Measurements from ENCODE around the gene CEACAM16. TPM values are rescaled to one million over a fixed set of nuclear protein-coding genes. Genes with fewer than 3 reads are reported as not detected.
"Not testable (repeated sequence)": the region's sequence is repeated elsewhere in the genome, so short reads cannot be mapped to it uniquely, and the experiment has no call there.

CEACAM16 gene
- polyA plus RNA-seq, 1 donor (not counting 4 experiments of a cell fraction or from before 2014, with no cell fraction given), result not detected

DNA sequence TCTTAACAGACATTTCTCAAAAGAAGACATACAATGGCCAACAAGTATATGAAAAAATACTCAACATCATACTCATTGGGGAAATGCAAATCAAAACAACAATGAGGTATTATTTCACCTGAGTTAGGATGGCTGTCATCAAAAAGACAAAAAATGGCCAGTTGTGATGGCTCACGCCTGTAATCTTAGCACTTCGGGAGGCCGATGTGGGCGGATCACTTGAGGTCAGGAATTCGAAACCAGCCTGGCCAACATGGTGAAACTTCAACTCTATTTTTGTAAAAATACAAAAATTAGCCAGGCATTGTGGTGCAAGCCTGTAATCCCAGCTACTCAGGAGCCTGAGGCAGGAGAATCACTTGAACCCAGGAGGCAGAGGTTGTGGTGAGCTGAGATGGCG lies 22.0 kb downstream of the CEACAM16 start:
- dilution Hi-C loops (cut with MboI; ENCODE audit: extremely low pct_ligation_motif_present, low sequenced_read_pairs), result no loop called here
- H3K9me3 ChIP-seq (ENCODE audit: control insufficient read depth, low read depth, low read length), result no peaks in the 10 kb centered on the region
- no peaks in the 10 kb centered on the region for H3K79me2 ChIP-seq (ENCODE audit: control insufficient read depth, insufficient read depth, low read length)
- H3K27ac ChIP-seq (ENCODE audit: control insufficient read depth, insufficient read depth, low read length), result no peak overlapping the region
- peaks cover 20% of the 10 kb centered on the region for H3K4me1 ChIP-seq (ENCODE audit: control insufficient read depth, extremely low read depth, insufficient read depth, low read length)
- FAIRE-seq, result no peak
- no peak overlapping the region for H3K4me3 ChIP-seq (ENCODE audit: control insufficient read depth in 2 of 3, extremely low read depth in 1 of 3, insufficient read depth in 2 of 3, low read depth in 1 of 3, low read length in 3 of 3)
- H3K4me2 ChIP-seq (ENCODE audit: control insufficient read depth, extremely low read depth, insufficient read depth, low read depth, low read length), result no peak overlapping the region
- DNase-seq (ENCODE audit: low read depth, low spot score), result no peak
- H3K9me1 ChIP-seq (ENCODE audit: control insufficient read depth, extremely low read depth, insufficient read depth, low read length), result no peaks in the 10 kb centered on the region
- TF ChIP-seq, protein P1, sequence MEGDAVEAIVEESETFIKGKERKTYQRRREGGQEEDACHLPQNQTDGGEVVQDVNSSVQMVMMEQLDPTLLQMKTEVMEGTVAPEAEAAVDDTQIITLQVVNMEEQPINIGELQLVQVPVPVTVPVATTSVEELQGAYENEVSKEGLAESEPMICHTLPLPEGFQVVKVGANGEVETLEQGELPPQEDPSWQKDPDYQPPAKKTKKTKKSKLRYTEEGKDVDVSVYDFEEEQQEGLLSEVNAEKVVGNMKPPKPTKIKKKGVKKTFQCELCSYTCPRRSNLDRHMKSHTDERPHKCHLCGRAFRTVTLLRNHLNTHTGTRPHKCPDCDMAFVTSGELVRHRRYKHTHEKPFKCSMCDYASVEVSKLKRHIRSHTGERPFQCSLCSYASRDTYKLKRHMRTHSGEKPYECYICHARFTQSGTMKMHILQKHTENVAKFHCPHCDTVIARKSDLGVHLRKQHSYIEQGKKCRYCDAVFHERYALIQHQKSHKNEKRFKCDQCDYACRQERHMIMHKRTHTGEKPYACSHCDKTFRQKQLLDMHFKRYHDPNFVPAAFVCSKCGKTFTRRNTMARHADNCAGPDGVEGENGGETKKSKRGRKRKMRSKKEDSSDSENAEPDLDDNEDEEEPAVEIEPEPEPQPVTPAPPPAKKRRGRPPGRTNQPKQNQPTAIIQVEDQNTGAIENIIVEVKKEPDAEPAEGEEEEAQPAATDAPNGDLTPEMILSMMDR (optimal IDR thresholded peaks at IDR 0.05 in 1 of 3, IDR thresholded peaks at IDR 0.05 in 1 of 3, conservative IDR thresholded peaks at IDR 0.05 in 1 of 3; ENCODE audit: extremely low read depth in 1 of 3, insufficient read depth in 2 of 3, low read length in 3 of 3), result no peak
- TF ChIP-seq EZH2 (IDR thresholded peaks at IDR 0.05; ENCODE audit: low read length), result no peak
- no peaks in the 10 kb centered on the region for H3K27me3 ChIP-seq (ENCODE audit: control insufficient read depth, extremely low read depth, insufficient read depth, low read length)
- H4K20me1 ChIP-seq (ENCODE audit: control insufficient read depth, extremely low read depth, insufficient read depth, low read length), result no peaks in the 10 kb centered on the region
- no peaks in the 10 kb centered on the region for H3K36me3 ChIP-seq (ENCODE audit: control insufficient read depth in 2 of 2, extremely low read depth in 1 of 2, insufficient read depth in 2 of 2, low read length in 2 of 2)
- H2AFZ ChIP-seq (ENCODE audit: control insufficient read depth, low read length), result no peak overlapping the region
- no peak overlapping the region for H3K9ac ChIP-seq (ENCODE audit: control insufficient read depth, extremely low read depth, insufficient read depth, low read length)

DNA sequence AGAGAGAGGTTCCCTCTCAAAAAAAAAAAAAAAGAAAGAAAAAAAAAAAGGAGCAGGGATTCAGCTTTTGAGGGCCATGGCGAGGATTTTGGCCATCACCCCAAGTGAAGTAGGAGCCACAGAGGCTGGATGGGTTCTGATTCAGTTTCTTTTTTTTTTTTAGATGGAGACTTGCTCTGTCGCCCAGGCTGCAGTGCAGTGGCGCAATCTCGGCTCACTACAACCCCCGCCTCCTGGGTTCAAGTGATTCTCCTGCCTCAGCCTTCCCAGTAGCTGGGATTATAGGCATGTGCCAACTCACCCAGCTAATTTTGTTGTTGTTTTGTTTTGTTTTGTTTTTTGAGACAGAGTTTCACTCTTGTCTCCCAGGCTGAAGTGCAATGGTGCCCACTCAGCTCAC lies 22.4 kb downstream of the CEACAM16 start:
- H3K36me3 ChIP-seq (ENCODE audit: control insufficient read depth in 2 of 2, extremely low read depth in 1 of 2, insufficient read depth in 2 of 2, low read length in 2 of 2); H4K20me1 ChIP-seq (ENCODE audit: control insufficient read depth, extremely low read depth, insufficient read depth, low read length); H3K4me3 ChIP-seq (ENCODE audit: control insufficient read depth in 2 of 3, extremely low read depth in 1 of 3, insufficient read depth in 2 of 3, low read depth in 1 of 3, low read length in 3 of 3); H3K27me3 ChIP-seq (ENCODE audit: control insufficient read depth, extremely low read depth, insufficient read depth, low read length); H3K9ac ChIP-seq (ENCODE audit: control insufficient read depth, extremely low read depth, insufficient read depth, low read length); H3K9me3 ChIP-seq (ENCODE audit: control insufficient read depth, low read depth, low read length); H3K79me2 ChIP-seq (ENCODE audit: control insufficient read depth, insufficient read depth, low read length); H3K27ac ChIP-seq (ENCODE audit: control insufficient read depth, insufficient read depth, low read length); dilution Hi-C loops (cut with MboI; ENCODE audit: extremely low pct_ligation_motif_present, low sequenced_read_pairs); H3K9me1 ChIP-seq (ENCODE audit: control insufficient read depth, extremely low read depth, insufficient read depth, low read length); H2AFZ ChIP-seq (ENCODE audit: control insufficient read depth, low read length); H3K4me2 ChIP-seq (ENCODE audit: control insufficient read depth, extremely low read depth, insufficient read depth, low read depth, low read length); FAIRE-seq; DNase-seq (ENCODE audit: low read depth, low spot score): not testable (repeated sequence)
- H3K4me1 ChIP-seq (ENCODE audit: control insufficient read depth, extremely low read depth, insufficient read depth, low read length), result peaks cover 20% of the 10 kb centered on the region
